GM18508 (cell line): Measurements from ENCODE around the gene NOCT.
"Not testable (repeated sequence)": the region's sequence is repeated elsewhere in the genome, so short reads cannot be mapped to it uniquely, and the experiment has no call there.

Source experiments
- ATAC-seq: cut with Tn5 transposase; IDR thresholded peaks from one replicate; pipeline ENCODE4 v1.9.1; 2021; ENCODE audit warnings: moderate number of reproducible peaks; ENCODE audit not compliant: insufficient read depth, unreplicated experiment

NOCT gene

DNA sequence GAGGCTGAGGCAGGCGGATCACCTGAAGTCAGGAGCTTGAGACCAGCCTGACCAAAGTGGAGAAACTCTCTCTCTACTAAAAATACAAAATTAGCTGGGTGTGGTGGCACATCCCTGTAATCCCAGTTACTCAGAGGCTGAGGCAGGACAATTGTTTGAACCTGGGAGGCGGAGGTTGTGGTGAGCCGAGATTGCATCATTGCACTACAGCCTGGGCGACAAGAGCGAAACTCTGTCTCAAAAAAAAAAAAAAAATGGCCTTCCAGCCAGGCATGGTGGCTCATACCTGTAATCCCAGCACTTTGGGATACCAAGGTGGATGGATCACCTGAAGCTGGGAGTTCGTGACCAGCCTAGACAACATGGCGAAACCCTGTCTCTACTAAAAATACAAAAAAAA, 7.3 kb upstream of the NOCT start:
- ATAC-seq = not testable (repeated sequence)

DNA sequence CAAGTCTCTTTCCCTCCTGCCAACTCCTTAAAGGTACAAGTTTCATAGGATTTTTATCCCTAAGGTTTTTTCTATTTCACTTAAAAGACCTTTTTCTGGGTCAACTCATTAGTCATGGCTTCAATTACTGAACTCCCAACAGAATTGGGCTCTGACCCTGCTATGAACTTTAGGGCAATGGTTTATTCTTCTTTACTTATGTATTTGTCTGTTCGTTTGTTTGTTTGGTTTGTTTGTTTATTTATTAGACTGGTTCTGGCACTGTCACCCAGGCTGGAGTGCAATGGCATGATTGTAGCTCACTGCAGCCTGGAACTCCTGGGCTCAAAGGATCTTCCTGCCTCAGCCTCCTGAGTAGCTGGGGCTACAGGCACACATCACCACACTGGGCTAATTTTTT, 5.9 kb upstream of the NOCT start:
- ATAC-seq = no peak

DNA sequence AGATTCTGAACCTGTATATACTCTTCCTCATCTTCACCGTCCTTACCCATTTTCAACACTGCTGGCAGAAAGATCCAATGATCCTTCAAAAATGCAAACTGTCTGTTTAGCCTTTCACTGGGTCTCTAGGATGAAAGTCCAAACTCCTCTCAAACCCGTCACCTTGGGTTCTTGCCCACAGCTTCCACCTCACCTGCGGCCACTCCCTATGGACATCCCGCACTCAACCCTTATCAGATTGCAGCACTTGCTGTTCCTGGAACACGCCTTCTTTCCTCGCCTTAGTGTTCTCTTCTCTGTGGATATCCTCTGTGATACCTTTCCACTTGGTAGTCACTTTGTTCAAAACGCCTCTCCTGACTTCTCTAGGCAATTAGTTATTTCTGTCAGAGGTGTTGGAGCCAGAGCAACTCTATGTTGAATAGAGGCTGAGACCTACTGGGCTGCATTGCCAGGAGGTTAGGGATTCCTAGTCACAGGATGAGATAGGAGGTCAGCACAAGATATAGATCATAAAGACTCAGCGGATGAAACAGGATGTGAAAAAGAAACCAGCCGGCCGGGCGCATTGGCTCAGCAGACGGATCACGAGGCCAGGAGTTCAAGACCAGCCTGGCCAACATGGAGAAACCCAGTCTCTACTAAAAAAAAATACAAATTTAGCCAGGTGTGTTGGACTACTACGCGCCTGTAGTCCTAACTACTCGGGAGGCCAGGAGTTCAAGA, 4.2 kb upstream of the NOCT start:
- ATAC-seq = no peak

DNA sequence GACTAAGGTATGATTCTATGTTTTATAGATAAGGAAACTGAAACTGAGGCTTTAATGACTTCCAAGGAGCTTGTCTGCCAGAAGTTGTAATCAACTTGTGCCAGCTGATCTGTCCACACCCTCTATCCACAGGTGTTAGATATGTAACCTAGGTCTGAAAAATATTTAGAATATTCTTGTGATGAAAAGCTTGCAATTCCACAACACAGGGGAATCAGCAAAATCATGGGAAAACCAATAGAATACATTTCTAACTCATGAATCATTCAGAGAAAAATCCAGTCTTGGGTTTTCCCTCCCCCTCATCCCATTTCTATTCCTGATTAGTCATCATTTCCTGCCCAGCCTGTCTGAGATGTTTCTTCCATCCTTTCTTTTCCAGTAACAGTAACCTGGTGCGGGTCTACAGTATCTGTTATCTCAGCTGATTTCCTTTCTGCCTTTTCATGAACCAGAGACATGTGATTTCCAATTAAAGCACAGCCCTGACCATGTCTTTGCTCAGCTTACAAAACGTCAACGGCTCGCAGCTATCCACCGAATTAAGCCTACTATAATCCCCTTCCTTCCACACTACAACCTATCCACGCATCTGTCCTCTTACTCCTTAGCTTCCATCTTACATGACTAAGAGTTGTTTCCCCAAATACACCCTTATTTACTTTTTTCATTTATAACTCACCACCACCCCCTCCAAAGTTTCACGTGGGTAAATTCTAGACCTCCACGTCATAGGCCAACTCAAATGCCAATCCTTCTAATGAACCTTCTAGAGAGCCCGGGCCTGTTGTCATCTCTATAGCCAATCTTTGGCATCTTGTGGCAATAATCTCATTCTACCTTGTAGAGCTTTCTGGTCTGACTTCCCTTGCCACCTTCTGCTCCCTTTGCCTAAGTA, 961 bp upstream of the NOCT start:
- peak; percentile 4 for ATAC-seq

DNA sequence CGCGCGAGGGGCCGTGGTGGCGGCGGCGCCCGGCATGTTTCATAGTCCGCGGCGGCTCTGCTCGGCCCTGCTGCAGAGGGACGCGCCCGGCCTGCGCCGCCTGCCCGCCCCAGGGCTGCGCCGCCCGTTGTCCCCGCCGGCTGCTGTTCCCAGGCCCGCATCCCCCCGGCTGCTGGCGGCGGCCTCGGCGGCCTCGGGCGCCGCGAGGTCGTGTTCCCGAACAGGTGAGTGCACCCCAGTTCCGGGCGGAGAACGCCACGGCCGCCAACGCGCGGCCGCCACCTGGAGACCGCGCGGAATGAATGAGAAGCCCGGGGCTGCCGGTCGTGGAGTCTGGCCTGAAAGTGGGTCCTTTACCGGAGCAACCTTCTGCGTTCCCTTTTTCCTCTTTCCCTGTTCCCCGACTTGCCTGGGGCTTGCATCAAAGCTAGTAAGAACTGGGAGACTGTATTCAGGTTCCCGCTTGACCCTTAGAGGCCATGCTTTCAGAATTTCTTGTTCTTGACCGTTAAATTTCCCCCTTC, 429 bp downstream of the NOCT start:
- ATAC-seq = peak; percentile 18

DNA sequence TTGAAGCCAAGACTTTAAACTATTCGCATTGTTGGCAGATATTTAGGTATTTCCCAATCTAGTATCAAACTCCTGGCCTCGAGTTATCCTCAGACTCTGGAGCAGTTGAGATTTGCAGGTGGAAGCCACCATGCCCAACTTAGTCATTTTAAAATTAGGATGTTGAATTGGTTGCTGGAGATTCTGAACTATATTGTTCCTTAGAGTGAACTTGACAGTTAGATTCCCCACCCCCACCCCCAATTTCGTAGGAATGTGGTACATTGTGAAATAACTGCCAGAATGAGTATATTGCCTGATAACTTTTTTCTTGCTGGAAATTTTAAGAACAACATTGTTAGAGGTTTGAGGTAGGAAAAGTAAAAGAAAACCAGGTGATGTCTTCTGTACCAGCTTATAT, 2.3 kb downstream of the NOCT start:
- no peak for ATAC-seq

DNA sequence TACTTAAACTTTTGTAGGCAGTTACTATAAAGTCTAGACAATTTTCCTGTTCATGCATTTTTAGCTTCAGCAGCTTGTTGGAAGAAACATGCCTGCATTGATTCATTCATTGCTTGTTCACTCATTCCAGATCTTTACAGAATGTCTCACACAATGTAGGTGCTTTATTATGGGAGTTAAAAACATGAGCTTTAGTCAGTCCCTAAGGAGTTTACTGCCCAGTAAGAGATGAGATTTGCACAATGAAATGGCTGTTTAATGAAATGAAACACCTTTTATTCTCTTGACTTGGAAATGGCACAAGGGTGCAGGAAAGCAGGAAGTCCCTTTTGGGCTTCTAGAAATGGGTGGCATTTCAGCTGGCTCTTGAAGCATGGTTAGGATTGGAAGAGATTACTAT, 2.9 kb downstream of the NOCT start:
- ATAC-seq = no peak

DNA sequence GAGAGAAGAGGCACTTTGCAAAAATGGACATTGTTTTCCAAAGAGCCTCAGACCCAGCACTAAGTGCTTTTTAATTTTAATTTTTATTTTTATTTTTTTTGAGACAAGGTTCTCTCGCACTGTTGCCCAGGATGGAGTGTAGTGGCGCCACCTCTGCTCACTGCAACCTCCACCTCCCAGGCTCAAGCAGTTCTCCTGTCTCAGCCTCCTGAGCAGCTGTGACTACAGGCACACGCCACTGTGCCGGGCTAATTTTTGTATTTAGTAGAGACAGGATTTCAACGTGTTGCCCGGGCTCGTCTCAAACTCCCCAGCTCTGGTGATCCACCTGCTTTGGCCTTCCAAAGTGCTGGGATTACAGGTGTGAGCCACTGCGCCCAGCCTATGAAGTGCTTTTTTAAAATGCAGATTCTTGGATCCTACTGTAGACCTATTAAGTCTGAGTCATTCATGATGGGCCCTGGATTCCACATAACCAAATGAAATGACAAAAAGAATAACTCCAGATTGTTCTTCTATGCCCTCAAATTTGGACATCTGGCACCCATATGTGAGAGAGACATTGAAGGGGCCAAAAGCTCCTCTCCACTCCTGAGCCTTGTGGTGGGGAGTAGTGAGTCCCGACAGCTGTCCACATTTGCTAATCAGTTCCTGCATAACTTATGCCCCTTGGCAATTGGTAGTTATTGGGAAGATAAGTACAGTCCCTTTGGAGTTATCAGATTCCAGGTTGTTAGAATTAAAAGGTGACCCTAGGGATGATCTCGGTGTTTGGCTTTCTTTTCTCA, 3.6 kb downstream of the NOCT start:
- ATAC-seq = no peak

DNA sequence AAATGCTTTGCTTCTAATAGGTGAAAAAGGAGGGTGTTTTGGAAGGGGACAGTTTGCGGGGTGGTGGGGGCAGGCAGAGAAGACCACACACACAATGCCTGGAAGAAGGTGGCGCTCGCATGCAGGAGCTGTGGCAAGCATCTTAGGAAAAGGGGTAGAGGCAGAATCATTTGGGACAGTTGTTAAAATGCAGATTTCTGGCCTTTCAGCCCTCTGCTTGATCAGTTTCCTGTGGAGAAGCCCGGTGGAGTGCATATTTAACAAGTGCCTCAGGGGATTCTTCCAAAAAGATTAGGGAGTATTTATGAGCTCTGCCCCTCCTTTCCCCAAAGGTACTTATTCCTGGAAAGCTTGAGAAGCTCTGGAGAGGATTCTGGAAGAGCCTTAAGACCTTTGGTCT, 4.8 kb downstream of the NOCT start:
- no peak for ATAC-seq

DNA sequence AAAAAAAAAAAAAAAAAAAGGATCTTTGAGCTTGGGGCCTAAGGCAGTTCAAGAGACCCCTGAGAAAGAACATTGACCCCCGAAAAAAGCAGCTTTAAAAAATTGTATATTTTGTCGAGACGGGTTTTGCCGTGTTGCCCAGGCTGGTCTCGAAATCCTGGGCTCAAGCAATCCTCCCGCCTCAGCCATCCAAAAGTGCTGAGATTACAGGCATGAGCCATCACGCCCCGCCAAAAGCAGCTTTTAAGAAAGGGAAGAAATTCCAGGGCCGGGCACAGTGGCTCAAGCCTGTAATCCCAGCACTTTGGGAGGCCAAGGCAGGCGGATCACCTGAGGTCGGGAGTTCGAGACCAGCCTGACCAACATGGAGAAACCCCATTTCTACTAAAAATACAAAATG, 5.5 kb downstream of the NOCT start:
- ATAC-seq = not testable (repeated sequence)

DNA sequence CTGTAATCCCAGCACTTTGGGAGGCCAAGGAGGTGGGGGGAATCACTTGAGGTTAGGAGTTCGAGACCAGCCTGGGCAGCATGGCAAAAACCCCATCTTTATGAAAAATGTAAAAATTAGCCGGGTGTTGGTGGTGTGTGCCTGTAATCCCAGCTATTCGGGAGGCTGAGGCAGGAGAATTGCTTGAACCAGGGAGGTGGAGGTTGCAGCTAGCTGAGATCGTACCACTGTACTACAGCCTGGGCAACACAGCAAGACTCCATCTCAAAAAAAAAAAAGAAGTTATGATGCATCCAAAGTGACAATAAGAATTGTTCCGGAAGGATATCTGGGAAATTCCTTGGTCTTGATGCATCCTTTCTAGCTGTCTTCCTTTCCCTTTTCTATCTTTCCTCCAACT, 7.3 kb downstream of the NOCT start:
- no peak for ATAC-seq

DNA sequence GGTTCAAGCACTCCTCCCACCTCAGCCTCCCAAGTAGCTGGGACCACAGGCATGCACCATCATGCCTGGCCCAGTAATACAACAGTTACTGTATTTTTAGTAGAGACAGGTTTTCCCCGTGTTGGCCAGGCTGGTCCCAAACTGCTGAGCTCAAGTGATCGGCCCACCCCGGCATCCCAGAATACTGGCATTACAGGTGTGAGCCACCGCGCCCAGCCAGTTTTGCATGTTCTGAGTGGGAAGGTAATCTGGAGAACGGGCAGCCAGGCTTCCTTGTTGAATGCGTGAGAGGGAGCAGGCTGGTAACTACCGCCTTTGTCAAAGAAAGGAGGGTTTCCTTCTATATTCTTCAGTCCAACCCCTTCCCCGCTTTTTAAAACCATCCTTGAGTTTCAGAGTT, 9.1 kb downstream of the NOCT start:
- no peak for ATAC-seq

DNA sequence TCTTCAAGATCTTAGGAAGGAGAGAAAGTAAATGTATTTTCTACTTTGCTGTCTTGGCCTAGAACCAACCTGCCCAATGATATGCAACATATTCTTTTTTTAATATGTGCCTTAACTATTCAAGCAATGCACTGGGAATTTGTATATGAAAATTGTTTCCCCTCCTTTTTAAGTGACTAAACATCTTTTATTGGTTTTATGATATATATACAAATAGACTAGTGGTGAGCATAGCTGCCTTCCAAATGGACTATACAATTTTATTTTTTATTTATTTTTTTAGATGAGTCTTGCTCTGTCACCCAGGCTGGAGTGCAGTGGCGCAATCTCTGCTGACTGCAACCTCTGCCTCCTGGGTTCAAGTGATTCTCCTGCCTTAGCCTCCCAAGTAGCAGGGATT, 10.3 kb downstream of the NOCT start:
- no peak for ATAC-seq

DNA sequence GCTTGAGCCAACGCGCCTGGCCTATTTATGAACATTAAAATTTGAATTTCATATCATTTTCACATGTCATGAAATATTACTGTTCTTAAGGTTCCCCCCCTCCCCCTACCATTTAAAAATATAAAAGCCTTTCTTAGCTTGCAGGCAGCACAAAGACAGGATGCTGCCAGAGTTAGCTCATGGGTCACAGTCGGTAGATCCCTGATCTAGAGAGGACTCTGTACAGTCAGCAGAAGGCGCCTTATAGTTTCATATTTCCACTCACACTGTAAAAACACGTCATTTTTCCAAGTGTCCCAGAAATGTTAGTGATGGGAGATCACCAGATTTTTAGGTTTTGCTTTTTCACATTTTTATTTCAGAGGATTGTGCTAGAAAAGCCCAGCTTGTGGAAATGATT, 12.2 kb downstream of the NOCT start:
- no peak for ATAC-seq

DNA sequence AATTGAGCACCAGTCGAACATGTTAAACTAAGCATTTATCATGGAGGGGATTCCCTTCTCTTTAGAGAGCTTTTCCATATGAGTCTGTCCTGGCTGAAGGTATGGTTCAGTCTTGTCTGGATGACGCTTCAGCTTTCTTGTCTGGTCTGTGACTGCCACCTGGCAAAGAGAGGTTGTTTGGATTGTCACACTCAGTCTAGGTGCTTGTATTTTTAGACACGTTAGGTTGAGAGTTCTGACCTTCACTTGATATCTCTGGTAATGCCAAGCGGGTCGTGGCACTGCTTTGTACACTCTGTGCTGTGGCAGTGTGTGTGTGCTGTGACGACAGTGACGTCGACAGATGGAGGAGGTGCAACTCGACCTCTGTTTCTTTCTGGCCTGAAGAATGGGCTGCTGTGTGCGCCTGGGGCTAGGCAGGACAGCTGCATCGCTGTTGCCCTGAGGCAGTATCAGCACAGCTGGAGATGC, 12.6 kb downstream of the NOCT start:
- no peak for ATAC-seq

DNA sequence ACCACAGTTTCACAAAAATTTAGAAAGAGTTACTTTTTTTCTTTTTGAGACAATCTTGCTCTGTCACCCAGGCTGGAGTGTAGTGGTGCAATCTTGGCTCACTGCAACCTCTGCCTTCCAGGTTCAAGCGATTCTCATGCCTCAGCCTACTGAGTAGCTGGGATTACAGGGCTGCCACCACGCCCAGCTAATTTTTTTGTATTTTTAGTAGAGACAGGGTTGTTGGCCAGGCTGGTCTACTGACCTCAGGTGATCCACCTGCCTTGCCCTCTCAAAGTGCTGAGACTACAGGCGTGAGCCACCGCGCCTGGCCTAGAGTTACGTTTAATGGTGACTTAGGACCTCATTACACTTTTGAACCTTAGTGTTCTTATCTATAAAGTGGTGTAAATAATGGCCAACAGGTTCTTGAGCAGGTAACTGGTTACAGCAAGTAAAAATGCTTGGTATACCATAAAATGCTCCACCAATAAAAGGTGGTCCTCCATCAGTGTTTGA, 14.3 kb downstream of the NOCT start:
- ATAC-seq = not testable (repeated sequence)

DNA sequence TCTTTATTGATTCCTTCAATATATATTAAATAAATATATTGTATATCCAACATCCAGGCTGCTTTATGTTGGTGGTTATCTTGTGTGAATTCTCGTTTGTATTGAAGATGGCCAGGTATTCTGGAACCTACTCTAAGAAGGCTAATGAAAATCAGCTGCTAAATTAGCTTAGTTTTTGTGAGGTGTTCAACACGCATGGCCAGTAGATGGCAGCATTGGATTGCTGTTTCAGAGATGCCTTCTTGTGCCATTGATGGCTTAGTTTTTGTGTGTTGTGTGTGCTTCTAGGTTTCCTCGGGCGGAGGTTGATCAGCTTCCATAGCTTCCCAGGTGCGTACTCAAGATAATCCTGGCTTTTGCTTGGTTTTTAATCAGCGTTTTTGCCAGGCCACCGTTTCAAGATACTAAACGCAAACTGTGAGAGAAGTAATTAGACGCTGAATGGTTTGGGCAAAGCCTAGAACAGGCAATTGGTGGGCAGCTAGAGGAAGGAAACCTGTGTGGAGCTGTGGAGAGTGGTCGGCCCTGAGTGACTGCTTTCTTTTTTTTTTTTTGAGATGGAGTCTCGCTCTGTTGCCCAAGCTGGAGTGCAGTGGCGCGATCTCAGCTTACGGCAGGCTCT, 15.1 kb downstream of the NOCT start:
- ATAC-seq = peak; percentile 68

DNA sequence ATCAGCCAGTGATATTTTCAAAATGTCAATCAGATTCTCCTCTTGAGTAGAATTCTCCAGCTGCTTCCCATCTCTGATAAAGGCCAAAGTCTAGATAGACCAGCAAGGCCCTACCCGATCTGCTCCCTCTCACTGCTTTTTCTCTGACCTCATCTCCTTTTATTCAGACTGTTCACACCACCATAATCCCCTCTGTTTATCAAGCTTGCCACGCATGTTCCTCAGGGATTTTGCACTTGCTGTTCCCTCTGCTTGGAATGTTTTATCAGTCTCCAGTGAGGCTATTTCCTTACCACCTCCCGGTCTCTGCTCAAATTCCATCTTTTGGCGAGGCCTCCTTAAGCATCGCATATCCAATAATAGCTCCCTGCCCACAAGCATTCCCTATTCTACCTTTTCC, 20.1 kb downstream of the NOCT start:
- ATAC-seq = no peak

DNA sequence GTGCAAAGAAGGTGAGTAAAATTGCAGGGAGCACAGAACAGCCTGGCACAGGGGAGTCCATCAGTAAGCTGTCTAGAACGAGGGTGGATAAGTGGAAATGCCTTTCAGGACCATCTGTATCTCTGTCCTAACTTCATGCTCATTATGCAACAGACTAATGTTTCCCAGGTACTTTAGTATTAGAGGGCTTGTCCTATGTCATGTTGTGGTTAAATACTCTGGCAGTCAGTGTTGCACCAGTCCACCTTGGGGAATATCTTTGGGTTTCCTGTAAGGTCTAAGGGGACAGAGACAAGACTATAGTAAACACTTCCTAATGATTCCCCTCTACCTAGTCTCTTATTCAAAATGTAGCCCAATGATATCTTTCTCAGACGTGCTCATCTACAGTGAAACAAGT, 21.3 kb downstream of the NOCT start:
- no peak for ATAC-seq

DNA sequence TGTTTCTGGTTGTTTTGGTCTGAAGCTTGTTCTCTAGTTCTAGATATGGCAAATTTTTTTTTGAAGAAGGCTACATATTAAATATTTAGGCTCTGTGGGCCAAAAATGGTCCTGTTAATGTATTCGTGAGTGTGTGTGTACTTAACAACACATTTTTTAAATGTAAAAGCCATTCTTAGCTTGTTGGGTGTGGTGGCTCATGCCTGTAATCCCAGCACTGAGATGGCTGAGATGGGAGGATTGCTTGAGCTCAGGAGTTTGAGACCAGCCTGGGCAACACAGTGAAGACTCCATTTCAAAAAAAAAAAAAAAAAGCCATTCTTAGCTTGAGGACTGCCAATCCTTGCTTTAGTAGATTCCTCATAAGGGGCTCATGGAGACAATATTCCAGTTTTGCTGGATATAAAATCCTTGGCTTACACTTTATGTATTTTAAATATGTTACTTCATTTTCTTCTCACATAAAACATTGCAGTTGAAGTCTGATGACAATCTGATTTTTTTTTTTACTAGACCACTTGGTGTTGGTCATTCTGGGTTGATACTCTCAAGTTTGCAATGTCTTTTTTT, 23.4 kb downstream of the NOCT start:
- no peak for ATAC-seq
